Epidermal melanocyte (primary cell): ENCODE results near the gene FAM193B.

Source experiments
- DNase-seq: peaks from one replicate; pipeline ENCODE4 v3.0.0; 2011; ENCODE audit warnings: low spot score; ENCODE audit not compliant: insufficient read length

FAM193B gene

DNA sequence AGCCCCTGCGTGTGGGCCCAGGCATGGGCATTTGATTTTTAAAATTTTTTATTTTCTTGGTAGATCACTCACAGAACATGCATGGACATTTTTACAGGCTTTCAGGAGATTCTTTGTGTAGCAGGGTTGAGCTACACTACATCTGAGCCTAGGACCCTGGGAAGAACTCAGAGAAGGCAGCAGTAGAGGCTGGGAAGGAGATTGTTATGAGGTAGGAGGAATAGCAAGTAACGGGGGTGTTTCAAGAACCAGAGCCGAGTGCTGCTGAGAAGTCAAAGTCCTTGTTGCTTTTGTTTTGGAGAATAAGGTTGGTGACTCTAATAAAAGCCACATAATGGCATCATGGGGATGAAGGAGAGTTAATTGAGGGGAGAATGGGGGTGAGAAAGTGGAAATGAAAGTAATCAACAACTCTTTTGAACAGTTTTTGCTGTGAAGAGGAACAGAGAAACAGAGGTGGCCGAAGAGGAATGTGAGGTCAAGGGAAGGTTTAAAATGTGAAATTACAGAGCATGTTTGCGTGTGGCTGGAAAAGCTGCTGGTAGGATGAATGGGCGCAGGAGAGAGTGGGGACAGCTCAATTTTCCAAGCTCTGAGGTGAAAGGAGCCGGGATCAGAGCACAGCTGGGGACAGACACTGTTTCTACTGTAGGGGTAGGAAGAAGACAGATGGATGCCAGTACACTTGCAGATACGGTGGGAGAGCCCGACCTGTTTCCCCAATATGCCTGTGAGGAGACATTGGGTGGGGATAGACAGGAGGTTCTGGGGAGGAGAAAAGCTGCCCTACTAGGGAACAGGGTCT lies 52.3 kb downstream of the FAM193B start:
- no peak for DNase-seq

DNA sequence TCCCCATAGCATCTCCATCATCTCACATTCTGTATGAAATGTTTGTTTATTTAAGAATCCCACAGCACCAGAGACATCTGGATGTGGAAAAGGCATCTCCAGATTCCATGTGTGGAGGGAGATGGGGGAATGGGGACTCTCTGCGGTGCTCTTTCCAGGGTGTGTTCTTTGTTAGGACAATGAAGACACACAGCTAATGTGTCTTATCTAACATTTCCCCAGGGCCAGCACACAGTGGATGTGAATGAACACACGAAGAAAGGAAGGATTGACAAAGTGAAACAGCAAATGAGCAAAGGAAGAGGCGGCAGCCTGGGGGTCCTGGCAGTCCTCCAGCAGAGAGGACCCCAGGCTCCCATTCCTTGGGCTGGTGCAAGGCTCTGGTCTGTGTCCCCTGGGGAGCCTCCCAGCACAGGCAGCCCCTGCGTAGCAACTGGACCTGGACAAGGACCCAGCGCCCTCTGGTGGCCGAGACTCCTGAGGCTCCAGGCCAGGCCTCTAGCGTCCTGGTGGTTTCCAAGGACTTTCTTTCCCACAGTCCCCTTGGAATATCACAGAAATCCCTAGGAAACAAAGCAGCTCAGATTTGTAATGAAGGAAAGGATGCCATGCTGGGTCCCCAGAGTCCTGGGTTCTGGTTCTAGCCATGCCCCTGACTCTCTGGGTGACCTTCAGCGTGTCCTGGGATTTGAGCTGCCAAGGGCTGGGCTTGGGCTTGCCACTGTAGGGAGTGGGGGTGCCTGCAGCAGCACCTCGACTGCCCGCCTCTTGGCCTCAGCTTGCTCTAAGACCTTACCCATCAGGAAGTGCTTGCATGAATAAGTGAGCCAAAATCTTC lies 53.5 kb downstream of the FAM193B start:
- peak; percentile 98 for DNase-seq

DNA sequence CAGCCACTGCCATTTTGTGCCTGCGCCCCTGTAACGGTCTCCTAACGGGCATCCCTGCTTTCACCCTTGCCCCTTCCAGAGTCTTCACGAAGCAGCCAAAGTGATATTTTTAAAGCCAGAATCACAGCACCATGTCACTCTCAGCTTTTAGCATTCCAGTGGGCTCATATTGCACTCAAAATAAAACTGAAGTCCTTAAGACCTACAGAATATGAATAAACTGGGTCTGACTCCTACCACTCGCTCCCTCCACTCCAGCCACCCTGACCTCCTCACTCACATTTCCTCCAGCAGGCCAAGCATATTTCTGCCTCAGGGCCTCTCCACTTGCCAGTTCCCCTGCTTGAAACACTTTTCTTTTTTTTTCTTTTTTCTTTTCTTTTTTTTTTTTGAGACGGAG lies 54.5 kb downstream of the FAM193B start:
- DNase-seq, result no peak

DNA sequence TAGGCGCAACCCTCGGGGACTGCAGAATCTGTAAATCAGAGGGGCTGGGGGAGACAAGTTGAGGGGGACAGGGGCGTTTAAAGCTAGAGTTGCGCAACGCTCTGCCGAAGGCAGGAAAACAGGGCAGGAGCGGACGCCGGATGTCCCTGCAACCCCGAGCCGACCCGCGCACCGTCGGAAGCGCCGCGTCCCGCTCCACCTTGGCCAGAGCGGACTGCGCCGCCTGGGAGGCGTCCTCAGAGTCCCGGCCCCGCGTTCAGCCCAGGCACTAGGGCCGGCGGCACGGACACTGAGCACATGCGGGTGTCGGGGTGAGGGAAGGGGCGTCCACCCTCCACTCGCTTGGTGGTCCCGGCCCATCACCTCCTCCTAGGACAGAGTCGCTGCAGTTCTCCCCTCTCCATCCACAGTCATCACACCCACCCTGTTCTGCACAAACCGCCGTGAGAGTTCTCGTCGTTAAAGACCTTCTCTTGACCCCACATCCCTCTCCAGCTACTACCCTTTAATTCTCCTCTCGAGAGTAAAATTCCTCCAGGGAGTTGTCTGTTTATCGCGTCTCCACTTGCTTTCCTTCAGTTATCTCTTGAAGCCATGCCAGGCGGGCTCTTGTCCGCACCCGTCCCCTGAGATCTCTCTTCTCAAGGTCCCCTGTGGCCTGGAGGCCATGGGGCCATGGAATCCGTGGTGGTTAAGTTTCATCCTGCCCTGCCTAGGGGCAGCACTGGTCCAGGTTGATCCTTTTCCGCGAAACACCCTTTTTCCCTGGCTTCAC lies 56.2 kb downstream of the FAM193B start:
- DNase-seq, result no peak

DNA sequence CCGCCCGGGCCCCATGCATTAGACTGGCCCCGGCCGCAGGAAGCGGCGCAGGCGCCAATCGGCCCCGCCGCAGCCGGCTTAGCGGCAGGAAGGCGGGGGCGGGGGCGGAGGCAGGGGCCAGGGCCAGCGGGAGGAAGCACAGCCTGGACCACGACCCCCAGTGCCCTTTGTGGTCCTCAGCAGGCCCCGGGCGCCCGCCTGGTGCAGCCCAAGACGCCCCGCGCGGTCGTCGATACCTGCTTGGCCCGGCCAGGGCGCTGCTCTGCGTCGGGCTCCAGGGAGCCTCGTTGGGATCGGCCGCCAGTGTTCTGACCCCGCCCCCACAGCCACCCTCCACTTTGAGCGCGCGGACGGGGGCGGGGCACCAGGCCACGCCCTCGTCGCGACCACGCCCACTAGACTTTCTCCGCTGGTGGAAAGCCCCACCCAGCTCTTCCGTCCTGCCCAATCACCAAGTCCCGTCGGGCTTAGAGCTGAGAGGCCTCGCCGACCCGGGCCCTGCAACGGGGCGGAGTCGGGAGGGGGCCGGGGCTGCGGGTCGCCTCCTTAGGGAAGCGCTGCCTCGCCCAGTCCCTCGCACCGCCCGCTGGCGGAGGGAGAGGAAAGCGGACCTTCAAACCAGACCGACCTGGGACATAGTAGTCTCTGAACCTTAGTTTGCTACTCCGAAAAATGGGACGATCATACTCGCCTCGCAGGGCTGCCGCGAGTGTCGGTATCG lies 56.9 kb downstream of the FAM193B start, which contains the start of gene PDLIM7:
TSS of gene PDLIM7 (minus strand) at position 313 of the 721 bp plus-strand sequence. CDS start 1,092 bp downstream, outside the sequence.
- peak; percentile 99 for DNase-seq

DNA sequence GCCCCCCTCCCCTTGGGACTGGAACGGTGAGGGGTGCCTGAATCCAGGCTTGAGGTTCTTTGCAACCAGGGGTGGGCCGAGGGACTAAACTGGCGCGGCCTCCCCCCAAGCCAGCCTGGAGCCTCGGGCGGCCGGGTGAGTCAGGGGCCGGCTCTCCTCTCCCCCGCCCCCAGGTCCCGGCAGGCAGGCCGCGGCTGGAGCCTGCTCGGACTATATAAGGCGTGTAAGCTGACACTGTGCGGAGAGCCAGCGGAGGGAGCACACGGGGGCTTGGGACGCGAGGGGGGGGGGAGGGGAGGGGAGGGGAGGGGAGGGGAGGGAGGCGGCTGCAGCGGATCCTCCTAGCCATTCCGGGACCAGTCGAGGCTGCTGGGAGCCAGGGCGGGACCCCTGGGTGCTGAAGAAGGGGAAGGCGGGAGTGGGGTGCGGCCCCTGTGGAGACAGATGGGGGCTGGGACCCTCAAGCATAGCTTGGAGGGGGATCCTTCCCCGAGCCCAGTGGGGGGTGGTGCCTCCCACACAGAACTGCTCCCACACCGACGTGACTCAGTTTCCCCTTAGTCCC lies 57.6 kb downstream of the FAM193B start:
- peak; percentile 84 for DNase-seq

DNA sequence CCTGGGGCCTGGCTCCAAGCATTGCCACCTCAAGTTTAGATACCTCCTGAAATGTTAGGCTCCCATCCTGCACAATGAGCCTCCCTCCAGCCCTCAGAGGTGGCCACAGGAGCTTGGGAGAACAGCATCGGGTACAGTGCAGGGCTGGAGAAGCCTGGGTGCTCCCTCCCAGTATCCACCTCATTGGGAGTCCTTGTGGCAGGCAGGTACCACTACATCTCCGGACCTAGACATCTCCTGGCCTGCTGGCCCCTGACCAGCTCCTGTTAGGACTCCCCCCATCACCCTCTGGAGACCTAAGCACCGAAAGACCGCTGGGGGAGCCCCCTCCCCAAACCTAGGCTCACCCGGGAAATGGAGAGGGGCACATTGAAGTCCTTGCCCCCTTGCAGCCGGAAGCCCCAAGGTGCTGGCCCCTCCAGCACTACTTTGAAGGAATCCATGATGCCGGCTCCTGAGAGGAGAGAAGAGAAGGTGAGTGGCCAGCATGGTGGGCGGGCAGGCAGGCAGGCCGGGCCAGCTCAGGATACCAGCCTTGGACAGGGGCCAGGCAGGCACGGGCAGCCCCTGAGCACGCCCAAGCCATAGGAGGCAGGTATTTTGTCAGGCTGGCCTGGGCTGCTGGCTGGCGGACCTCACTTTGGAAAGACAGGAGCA lies 58.2 kb downstream of the FAM193B start:
- no peak for DNase-seq

DNA sequence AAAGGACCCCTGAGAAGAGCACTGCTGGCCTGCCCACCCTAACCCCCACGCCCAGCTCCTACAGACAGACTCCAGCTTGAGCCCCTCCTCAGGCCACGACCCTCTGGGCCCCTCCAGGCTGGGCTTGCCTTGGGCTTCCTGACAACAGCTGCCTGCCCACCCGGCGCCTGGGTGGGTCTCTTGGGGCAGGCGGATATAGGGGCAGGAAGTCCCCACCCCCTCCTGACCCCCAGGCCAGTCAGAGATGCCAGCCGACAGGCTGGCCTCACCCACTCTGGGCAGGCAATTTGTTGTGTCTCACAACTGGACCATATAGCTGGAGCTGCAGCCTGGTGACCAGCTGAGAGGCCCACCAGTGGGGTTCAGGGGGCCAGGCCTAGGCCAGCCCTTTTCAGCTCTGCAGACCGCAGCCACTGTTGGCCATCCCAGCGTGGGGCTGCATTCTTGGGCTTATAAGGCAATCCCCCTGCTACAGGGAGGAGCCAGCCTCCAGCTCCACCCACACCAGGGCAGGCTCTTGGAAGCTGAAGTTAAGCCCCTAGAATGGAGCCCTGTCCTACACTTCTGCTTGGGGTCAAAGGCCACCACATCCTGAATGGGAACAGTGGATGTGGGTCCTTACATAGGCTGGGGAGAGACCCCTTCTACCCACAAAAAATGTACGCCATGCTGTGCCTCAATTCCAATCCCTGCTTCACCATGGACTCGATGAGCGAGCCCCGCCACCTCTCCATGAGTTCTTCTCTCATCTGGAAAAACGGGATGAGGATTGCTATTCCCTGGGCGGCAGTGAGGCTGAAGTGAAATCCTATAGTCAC lies 58.9 kb downstream of the FAM193B start:
- DNase-seq, result peak; percentile 74

DNA sequence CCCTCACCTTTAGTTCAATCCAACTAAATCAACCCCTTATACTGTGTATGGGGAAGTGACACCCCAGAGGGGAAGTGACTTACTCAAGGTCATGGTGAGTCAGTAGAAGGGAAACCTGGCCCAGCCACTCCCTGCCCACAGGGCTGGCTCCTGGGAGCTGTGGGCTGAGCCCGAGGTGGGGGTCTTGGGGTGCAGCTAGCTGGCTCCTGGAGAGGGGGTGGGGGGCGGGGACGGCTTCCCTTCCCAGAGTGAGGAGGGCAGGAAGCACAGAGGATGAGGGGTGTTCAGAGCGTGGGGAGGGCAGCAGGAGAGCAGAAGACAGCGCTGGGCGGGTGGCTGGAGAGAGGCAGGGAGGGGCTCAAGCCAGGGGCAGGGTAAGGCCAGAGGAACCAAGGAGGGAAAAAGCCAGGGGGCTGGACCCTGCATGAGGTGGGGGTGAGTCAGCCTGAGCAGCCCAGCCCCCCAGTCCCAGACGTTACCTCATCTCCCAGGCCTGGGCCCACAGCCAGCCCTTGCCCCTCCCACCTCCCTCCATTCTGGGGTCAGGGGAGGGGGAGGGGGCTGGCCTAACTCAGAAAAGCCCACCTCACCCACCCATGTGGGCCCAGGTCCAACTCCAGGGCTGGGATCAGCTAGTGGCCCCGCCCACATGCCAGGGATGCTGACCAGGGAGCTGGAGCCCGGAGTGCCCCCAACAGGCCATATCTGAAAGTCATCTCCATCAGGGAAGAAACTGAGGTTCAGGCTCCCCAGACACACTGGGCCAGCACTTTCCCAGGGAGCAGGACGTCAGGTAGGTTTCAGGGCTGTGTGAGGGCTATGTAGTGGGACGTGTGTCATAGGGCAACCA lies 59.8 kb downstream of the FAM193B start:
- no peak for DNase-seq

DNA sequence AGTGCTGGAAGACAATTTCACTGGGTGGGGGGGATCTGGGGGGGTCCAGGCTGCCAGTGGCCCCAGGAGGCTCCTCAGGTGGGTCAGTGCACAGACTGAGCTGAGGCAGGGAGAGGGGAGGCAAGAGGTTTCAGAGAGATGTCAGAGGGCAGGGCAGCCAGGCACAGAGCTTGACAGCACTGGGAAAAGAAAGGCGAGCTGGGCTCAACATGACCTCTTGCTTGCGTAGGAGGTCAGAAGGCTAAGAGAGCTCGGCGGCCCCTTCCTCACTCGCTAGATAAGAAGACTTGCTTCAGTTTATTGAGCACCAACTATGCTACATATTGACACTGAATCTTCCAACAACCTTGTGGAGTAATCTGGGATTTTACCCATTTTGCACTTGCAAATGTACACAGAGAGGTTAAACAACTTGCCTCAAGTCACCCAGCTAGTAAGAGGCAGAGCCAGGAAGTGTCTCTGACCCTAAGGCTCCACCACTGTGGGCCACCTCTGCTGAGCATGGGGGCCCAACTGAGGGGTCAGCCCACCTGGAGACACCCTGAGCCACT lies 60.5 kb downstream of the FAM193B start:
- no peak for DNase-seq

DNA sequence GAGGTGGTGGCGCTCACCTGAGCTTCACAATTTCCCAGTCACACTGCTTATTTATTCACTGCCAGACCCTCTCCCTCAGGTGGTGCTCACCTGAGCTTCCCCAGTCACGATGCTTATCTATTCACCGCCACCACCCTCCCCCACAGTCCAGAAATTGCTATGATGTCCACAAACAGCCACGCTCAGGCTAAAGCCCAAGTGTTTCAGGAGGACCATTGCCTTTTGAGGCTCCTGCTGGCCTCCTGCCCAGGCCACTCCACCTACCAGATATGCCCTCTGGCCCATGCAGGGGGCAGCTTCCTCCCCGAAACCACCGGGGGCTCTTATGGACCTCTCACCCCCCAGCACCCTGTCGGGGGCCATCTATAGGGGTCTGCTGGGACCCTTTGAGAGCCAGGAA lies 61.5 kb downstream of the FAM193B start:
- DNase-seq, result no peak

DNA sequence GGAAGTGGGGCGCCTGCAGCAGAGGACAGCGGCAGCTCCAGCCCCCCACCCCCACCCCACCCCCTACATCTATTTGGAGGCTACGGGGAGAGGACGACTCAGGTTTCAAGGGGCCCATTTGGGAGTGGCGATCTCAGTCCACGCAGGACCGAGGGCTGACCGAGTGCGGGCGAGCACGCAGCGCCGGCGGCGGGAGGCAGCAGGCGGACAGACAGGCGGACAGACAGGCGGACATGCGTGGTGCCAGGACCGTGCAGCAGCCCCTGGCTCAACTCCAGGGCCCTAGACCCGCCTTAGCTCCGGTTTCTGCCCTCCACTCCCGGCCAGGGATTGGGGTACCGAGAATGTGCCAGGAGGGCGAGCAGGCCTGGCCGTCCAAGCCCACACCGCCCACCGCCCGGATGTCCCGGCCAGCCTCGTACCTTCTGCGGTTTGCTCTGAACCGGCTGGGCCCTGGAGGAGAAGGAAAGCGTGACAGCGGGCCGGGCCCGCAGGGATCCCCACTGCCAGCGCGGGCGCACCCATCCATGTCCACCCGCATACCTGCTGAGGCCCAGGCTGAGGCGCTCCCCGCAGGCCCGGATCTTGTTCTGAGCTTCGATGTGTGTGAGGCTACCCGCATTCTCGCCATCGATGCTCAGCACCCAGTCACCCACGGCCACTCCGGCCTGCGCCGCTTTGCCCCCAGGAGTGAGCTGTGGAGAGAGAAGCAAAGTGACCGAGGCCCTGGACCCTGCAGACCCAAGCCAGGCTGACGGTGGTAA lies 62.2 kb downstream of the FAM193B start:
- DNase-seq, result no peak

DNA sequence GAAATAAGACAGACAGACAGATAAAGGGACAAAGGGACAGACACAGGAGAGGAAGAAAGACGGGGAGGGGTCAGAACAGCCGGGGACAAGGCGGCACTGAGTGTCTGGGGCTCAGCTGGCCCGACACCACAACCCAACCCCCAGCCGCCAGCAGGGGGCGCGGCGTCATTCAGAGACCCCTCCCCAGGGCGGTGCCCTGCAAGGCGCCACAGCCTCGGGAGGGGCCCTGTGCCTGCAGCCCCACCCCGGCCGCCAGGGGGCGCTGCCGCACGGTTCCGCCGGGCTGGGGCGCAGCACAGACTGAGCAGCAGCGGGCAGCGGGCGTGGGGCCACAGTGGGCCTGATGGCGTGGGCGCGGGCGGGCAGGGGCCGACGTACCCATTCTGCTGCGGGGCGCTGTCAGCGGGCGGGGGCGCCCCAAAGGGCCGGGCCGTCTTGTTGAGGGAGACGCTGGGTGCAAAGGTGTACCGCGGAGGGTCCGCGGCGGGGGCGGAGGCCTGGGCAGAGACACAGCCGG lies 62.9 kb downstream of the FAM193B start:
- DNase-seq, result no peak

DNA sequence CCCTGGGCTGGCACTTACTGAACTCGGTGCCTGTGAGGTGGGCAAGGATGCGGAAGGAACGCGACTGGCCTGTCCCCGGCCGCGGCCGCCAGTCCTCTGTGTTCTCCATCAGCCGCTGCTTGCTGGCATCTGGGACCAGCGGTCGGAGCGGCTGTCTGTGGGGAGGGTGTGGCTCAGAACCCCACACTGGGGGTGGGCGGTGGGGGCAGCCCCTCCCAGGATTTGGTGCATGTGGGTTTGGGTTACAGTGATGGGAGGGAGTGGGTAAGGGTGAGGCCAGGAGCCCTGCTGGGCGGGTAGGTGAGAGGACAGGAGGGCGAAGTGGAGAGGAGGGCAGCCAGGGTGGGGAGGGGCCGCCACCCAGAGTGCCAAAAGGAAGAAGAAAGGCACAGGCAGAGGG lies 63.4 kb downstream of the FAM193B start:
- DNase-seq, result no peak

DNA sequence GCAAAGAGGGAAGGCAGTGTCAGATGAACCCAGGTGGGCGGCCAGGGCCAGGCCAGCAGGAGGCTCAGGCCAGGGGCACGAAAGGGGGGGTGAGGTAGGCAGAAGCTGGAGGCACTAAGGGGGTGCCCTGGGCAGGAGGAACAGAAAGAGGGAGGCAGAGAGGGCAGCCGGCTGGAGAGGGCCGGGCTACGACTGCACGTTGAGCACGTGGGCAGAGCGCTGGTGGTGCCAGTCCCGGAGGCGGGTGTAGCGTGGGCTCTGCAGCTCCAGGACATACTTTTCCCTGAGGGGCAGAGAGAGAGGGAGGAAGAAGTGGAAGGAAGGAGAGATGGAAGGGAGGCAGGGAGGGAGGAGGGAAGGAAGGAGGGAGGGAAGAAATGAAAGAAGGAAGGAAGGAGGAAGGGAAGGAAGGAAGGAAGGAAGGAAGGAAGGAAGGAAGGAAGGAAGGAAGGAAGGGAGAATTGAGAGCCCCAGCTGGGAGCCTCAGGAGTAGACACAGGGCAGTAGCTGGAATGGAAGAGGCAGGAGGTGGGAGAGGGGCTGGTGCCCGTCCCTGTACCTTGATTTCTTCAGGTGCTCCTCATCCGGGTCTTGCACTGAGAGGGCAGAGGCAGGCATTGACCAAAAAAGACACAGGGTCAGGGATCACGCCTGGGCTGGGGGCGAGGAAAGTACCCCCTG lies 63.9 kb downstream of the FAM193B start:
- DNase-seq, result no peak

DNA sequence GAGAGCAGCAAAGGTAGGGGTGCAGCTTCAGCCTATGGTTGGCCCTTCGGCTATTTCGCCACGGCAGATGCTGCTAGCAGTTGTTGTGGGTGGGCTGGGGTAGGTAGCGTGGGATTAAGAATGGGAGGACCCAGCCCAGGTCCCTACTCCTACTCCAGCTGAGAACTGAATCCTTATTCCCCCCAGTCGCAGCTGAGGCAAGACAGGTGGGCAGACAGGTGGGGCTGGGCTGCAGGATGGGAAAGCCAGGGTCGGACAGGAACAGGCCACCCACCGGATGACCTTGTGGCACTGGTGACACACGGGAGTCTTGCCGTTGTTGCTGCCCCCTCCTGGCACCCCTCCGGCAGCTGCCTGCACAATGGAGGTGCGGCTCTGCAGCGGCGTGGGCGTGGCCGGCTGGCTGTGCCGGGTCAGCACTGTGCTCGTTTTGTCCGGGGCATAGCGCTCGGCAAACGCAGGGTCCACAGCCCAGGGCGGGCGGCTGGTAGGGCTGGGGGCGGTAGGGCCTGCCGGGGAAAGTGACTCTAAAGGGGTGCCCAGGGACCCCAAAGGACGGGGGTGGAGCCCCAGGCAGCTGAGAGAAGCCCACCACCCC lies 65.1 kb downstream of the FAM193B start:
- DNase-seq, result no peak
